Small intestine (tissue), 7 donors: Measurements from ENCODE around the gene TIMM44. TPM values are rescaled to one million over a fixed set of nuclear protein-coding genes. Genes with fewer than 3 reads are reported as not detected.

Experiments
- DNase-seq, 2 donors: peaks; one replicate each; pipeline versions ENCODE4 v3.0.0 to v3.0.0-alpha.2; 2013
- FAIRE-seq: peaks from 2 replicates; lab custom pipeline; 2012; peaks lifted over from hg19 to GRCh38; lab: Jason Lieb, UNC
- H3K27ac ChIP-seq, 3 donors: one replicate each; pipeline ENCODE4 v1.5.1; 2013; ENCODE audit warnings: low read length in 2 of 3, mild to moderate bottlenecking in 2 of 3, control low read depth in 1 of 3, inconsistent platforms in 1 of 3, low read depth in 1 of 3, moderate library complexity in 1 of 3
- H3K27me3 ChIP-seq, 3 donors: one replicate each; pipeline ENCODE4 v1.6.1; 2013; ENCODE audit warnings: low read length in 3 of 3, inconsistent platforms in 1 of 3; ENCODE audit not compliant: control insufficient read depth in 3 of 3, insufficient read depth in 3 of 3
- H3K36me3 ChIP-seq, 3 donors: one replicate each; pipeline ENCODE4 v1.6.1; 2013; ENCODE audit warnings: low read length in 3 of 3, inconsistent platforms in 1 of 3, low read depth in 1 of 3, mild to moderate bottlenecking in 1 of 3, moderate library complexity in 1 of 3; ENCODE audit not compliant: control insufficient read depth in 3 of 3, insufficient read depth in 2 of 3
- H3K4me1 ChIP-seq, 3 donors: one replicate each; pipeline ENCODE4 v1.6.1; 2013; ENCODE audit warnings: low read length in 2 of 3, inconsistent platforms in 1 of 3, low read depth in 1 of 3, mild to moderate bottlenecking in 1 of 3, moderate library complexity in 1 of 3; ENCODE audit not compliant: control insufficient read depth in 3 of 3, insufficient read depth in 2 of 3
- H3K4me3 ChIP-seq, 3 donors: one replicate each; pipeline ENCODE4 v1.5.1; 2013; ENCODE audit warnings: low read length in 3 of 3, control low read depth in 1 of 3, inconsistent platforms in 1 of 3, low read depth in 1 of 3, mild to moderate bottlenecking in 1 of 3, moderate library complexity in 1 of 3
- H3K9me3 ChIP-seq, 2 donors: one replicate each; pipeline ENCODE4 v1.6.1; 2013; ENCODE audit warnings: low read depth in 1 of 2, low read length in 1 of 2; ENCODE audit not compliant: control insufficient read depth in 2 of 2, insufficient read depth in 1 of 2
- whole genome bisulfite sequencing, 3 donors: extraction: QIAGEN DNeasy Blood & Tissue Kit; methylation state at CpG; one replicate each; pipeline ENCODE4 v1.1.7; 2013; 5-methylcytosine and 5-hydroxymethylcytosine counted together
- polyA plus RNA-seq, 4 donors: library from polyadenylated mRNA; stranded (reverse) in 3 of 4; unstranded in 1 of 4; fragments of 200-250 nt in 3 of 4; fragments of 120-200 nt in 1 of 4; gene quantifications; one replicate each; pipeline versions ENCODE4 v1.2.1 to v1.2.3, GENCODE V29; 2013
- donor health status: healthy with polysubstance abuse.
- donor health status: control.
- donor health status: control.
- donor health status: Bipolar disorder and iron deficiency.
- donor health status: healthy.

Gene TIMM44
- polyA plus RNA-seq, 4 donors, result 40.2 to 81.4 (median 68.9) TPM

DNA sequence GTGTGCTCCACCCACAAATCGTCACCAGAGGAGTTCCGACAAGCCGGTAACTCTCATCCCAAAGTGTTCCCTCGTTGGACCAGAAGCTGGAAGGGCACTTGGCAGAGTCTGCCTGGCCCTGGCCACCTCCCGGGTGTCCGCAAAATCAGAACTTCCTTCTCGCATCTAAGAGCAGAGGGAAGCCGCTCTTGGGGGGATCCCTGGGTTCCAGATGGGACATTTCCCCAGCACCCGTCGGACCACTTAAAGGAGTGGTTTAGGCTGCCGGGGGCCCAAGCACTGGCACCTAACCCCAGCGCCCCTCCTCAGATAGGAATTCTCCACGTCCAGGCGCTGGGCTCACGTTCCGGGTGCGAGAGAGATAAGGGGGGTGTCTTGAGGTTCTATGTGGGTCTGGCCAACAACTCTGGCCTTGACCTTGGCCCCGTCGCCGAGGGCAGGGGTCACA lies 40.6 kb downstream of the TIMM44 start:
- Histone ChIP-seq H3K9me3 (no peaks in the 10 kb centered on the region), H3K27me3 (no peaks in the 10 kb centered on the region), H3K4me3 (peak overlapping the region; percentile 40 to 58 (median 57)), H3K27ac (peak overlapping the region; percentile 49 to 91 (median 78)), H3K36me3 (peaks cover 0 to 31% (median 2%) of the 10 kb centered on the region in 3 donors), H3K4me1 (peaks cover 0 to 24% (median 4%) of the 10 kb centered on the region in 3 donors)
- FAIRE-seq, result no peak
- no peak for DNase-seq
- 4 to 14% (median 10%) methylated on average over 20 of the region's 20 CpGs for WGBS, 3 donors

DNA sequence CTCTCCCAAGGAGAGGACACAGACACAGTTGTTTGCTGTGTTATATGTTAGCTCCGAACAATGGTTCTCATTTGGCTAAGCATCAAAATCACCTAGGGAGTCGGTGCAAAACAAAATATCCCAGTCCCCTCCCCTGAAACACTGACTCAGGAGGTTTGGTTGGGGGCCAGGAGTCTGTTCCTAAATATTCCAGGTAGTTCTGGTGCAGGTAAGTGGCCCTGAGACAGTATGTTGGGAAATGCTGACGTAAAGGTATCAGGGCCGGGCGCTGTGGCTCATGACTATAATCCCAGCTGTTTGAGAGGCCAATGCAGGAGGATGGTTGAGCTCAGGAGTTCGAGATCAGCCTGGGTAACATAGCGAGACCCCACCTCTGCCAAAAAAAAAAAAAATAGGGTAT lies 42.1 kb downstream of the TIMM44 start:
- WGBS, 3 donors, result 83 to 92% (median 92%) methylated on average over 7 of the region's 7 CpGs
- Histone ChIP-seq H3K4me3 (no peak overlapping the region), H3K27ac (no peak overlapping the region), H3K36me3 (peaks cover 0 to 21% (median 2%) of the 10 kb centered on the region in 3 donors), H3K9me3 (no peaks in the 10 kb centered on the region), H3K4me1 (peaks cover 0 to 24% (median 4%) of the 10 kb centered on the region in 3 donors), H3K27me3 (no peaks in the 10 kb centered on the region)
- no peak for DNase-seq
- FAIRE-seq, result no peak

DNA sequence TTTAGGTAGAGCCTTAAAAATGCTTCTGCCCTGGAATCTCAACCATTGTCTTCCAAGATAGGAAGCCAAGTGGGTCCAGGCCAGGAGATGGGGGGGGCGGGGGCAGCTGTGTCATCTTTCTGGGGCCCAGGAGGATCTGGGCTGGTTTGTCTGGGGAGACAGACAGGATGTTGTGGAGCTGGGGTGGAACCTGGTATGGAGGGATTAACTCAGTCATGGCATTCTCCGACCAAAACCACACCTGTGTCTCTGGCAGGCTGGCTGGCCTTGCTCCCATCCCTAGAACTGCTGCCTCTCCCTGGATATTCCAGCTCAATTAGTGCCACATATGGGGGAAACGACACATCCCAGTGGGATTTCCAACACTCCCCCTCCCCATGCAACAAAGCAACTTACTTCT lies 42.5 kb downstream of the TIMM44 start:
- Histone ChIP-seq H3K9me3 (no peaks in the 10 kb centered on the region), H3K27me3 (no peaks in the 10 kb centered on the region), H3K4me1 (peaks cover 0 to 24% (median 4%) of the 10 kb centered on the region in 3 donors), H3K36me3 (peaks cover 0 to 17% (median 2%) of the 10 kb centered on the region in 3 donors), H3K4me3 (no peak overlapping the region), H3K27ac (no peak overlapping the region)
- FAIRE-seq (no peak), DNase-seq (no peak)
- WGBS, 3 donors, result 67 to 86% (median 76%) methylated on average over 3 of the region's 3 CpGs

DNA sequence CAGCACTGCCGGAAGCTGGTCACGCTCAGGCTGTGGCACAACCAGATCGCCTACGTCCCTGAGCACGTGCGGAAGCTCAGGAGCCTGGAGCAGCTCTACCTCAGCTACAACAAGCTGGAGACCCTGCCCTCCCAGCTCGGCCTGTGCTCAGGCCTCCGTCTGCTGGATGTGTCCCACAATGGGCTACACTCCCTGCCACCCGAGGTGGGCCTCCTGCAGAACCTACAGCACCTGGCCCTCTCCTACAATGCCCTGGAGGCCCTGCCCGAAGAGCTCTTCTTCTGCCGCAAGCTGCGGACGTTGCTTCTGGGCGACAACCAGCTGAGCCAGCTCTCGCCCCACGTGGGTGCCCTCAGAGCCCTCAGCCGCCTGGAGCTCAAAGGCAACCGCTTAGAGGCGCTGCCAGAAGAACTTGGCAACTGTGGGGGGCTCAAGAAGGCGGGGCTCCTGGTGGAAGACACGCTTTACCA lies 43.0 kb downstream of the TIMM44 start:
- Histone ChIP-seq H3K4me1 (peaks cover 0 to 22% (median 4%) of the 10 kb centered on the region in 3 donors), H3K27ac (no peak overlapping the region), H3K4me3 (no peak overlapping the region), H3K36me3 (peaks cover 0 to 12% (median 0%) of the 10 kb centered on the region in 3 donors), H3K27me3 (no peaks in the 10 kb centered on the region), H3K9me3 (no peaks in the 10 kb centered on the region)
- FAIRE-seq (no peak), DNase-seq (no peak)
- WGBS, 3 donors, result 84 to 88% (median 85%) methylated on average over 21 of the region's 21 CpGs

DNA sequence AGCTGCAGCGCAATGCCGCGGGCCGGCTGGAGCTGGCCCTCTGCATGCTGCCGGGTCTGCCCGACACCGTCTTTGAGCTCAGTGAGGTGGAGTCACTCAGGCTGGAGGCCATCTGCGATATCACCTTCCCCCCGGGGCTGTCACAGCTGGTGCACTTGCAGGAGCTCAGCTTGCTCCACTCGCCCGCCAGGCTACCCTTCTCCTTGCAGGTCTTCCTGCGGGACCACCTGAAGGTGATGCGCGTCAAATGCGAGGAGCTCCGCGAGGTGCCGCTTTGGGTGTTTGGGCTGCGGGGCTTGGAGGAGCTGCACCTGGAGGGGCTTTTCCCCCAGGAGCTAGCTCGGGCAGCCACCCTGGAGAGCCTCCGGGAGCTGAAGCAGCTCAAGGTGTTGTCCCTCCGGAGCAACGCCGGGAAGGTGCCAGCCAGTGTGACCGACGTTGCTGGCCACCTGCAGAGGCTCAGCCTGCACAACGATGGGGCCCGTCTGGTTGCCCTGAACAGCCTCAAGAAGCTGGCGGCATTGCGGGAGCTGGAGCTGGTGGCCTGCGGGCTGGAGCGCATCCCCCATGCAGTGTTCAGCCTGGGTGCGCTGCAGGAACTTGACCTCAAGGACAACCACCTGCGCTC lies 43.6 kb downstream of the TIMM44 start:
- DNase-seq (no peak), FAIRE-seq (no peak)
- Histone ChIP-seq H3K27me3 (no peaks in the 10 kb centered on the region), H3K4me3 (no peak overlapping the region), H3K4me1 (peaks cover 0 to 17% (median 4%) of the 10 kb centered on the region in 3 donors), H3K9me3 (no peaks in the 10 kb centered on the region), H3K27ac (no peak overlapping the region), H3K36me3 (peaks cover 0 to 7% (median 0%) of the 10 kb centered on the region in 3 donors)
- 89 to 92% (median 91%) methylated on average over 32 to 34 of the region's 34 CpGs for WGBS, 3 donors

DNA sequence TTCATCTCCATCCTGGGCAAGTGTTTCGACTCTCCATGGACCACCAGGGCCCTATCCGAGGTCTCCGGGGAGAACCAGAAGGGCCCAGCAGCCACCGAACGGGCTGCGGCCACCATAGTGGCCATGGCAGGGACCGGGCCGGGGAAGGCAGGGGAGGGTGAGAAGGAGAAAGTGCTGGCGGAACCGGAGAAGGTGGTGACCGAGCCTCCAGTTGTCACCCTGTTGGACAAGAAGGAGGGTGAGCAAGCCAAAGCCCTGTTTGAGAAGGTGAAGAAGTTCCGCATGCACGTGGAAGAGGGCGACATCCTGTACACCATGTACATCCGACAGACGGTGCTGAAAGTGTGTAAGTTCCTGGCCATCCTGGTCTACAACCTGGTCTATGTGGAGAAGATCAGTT lies 44.5 kb downstream of the TIMM44 start:
- no peaks in the 10 kb centered on the region for H3K27me3 ChIP-seq
- no peaks in the 10 kb centered on the region for H3K9me3 ChIP-seq
- H3K36me3 ChIP-seq, result peaks cover 0 to 2% (median 0%) of the 10 kb centered on the region in 3 donors
- H3K4me3 ChIP-seq, result no peak overlapping the region
- peaks cover 0 to 11% (median 4%) of the 10 kb centered on the region in 3 donors for H3K4me1 ChIP-seq
- H3K27ac ChIP-seq, result no peak overlapping the region
- WGBS, 3 donors, result 91 to 96% (median 94%) methylated on average over 16 of the region's 16 CpGs
- DNase-seq (no peak), FAIRE-seq (no peak)

DNA sequence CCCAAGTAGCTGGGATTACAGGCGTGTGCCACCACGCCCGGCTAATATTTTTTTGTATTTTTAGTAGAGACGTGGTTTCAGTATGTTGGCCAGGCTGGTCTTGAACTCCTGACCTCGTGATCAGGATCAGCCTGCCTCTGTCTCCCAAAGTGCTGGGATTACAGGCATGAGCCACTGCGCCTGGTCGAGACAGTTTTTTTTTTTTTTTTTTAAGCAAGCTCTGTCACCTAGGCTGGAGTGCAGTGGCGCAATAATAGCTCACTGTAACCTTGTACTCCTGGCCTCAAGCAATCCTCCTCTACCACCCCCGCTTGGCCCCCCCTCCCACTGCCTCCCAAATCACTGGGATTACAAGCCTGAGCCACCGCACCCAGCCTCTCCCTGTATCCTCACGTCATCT lies 46.2 kb downstream of the TIMM44 start:
- 42 to 72% (median 50%) methylated on average over 11 of the region's 11 CpGs for WGBS, 3 donors
- Histone ChIP-seq H3K27me3 (no peaks in the 10 kb centered on the region), H3K27ac (no peak overlapping the region), H3K9me3 (no peaks in the 10 kb centered on the region), H3K4me3 (no peak overlapping the region), H3K36me3 (peaks cover 0 to 2% (median 0%) of the 10 kb centered on the region in 3 donors), H3K4me1 (peaks cover 0 to 2% (median 0%) of the 10 kb centered on the region in 3 donors)
- DNase-seq (peak in 1 of 2 donors; percentile 44), FAIRE-seq (no peak)

DNA sequence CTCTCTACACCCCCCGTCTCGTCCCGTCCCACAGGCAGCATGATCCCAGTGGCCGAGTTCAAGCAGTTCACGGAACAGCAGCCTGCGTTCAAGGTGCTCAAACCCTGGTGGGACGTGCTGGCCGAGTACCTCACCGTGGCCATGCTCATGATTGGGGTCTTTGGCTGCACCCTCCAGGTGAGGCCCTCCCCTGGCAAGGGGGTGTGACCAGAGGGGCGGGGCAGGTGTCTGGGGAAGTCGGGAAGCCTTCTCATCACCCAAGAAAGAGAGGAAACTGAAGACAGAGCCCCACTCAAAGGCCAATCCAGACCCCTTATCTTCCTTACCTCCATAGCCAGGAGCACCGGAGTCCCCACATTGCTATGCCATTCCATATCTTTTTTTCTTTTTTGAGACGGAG lies 47.9 kb downstream of the TIMM44 start:
- Histone ChIP-seq H3K4me1 (peaks cover 0 to 2% (median 0%) of the 10 kb centered on the region in 3 donors), H3K36me3 (peaks cover 0 to 2% (median 0%) of the 10 kb centered on the region in 3 donors), H3K27me3 (no peaks in the 10 kb centered on the region), H3K27ac (no peak overlapping the region), H3K4me3 (no peak overlapping the region), H3K9me3 (no peaks in the 10 kb centered on the region)
- 79 to 86% (median 83%) methylated on average over 13 of the region's 13 CpGs for WGBS, 3 donors
- DNase-seq (no peak), FAIRE-seq (no peak)
